PFSK-1 (cell line): Measurements from ENCODE around the gene LILRB2.

ENCODE experiments used
- FOXP2 ChIP-seq: optimal IDR thresholded peaks from 2 replicates; pipeline ENCODE3; 2011; ENCODE audit warnings: borderline replicate concordance, control low read depth, inconsistent platforms; ENCODE audit not compliant: insufficient read depth; ENCODE audit errors: extremely low read length, extremely low read depth
- POLR2AphosphoS5 ChIP-seq: IDR thresholded peaks from 2 replicates; pipeline ENCODE4 v1.6.1; 2012; ENCODE audit warnings: low read depth, mild to moderate bottlenecking, control low read depth, low read length, moderate library complexity
- REST ChIP-seq, 2 experiments: IDR thresholded peaks; 2 replicates each; pipeline versions ENCODE4 v1.6.1 to v1.8.0; 2011 to 2012; ENCODE audit warnings: low read depth in 2 of 2, low read length in 2 of 2, control low read depth in 1 of 2, inconsistent platforms in 1 of 2, mild to moderate bottlenecking in 1 of 2, moderate library complexity in 1 of 2; ENCODE audit not compliant: insufficient read depth in 1 of 2
- SIN3A ChIP-seq: IDR thresholded peaks from 2 replicates; pipeline ENCODE4 v1.6.1; 2012; ENCODE audit warnings: mild to moderate bottlenecking, low read length, moderate library complexity, borderline replicate concordance; ENCODE audit not compliant: insufficient read depth
- TAF1 ChIP-seq: IDR thresholded peaks from 2 replicates; pipeline ENCODE4 v1.6.1; 2012; ENCODE audit warnings: low read length, control low read depth, borderline replicate concordance; ENCODE audit not compliant: insufficient read depth

LILRB2 gene

GRCh38 chr19:54275951-54276350, 5.0 kb downstream of the LILRB2 start:
- TF ChIP-seq REST (IDR thresholded peaks at IDR 0.05; ENCODE audit: insufficient read depth in 1 of 2, low read depth in 2 of 2, low read length in 2 of 2): no peak
- TF ChIP-seq FOXP2: no peak
- TF ChIP-seq SIN3A: no peak
- TF ChIP-seq POLR2AphosphoS5: no peak
- TF ChIP-seq TAF1: no peak

GRCh38 chr19:54273821-54274220, 7.1 kb downstream of the LILRB2 start:
- no peak for TF ChIP-seq TAF1
- TF ChIP-seq REST (IDR thresholded peaks at IDR 0.05; ENCODE audit: insufficient read depth in 1 of 2, low read depth in 2 of 2, low read length in 2 of 2): no peak
- no peak for TF ChIP-seq FOXP2
- TF ChIP-seq SIN3A: no peak
- TF ChIP-seq POLR2AphosphoS5: no peak

GRCh38 chr19:54271106-54271505, 9.8 kb downstream of the LILRB2 start:
- TF ChIP-seq TAF1: no peak
- TF ChIP-seq FOXP2: no peak
- TF ChIP-seq REST (IDR thresholded peaks at IDR 0.05; ENCODE audit: insufficient read depth in 1 of 2, low read depth in 2 of 2, low read length in 2 of 2): no peak
- no peak for TF ChIP-seq SIN3A
- TF ChIP-seq POLR2AphosphoS5: no peak

GRCh38 chr19:54268936-54269335, 12.0 kb downstream of the LILRB2 start:
- TF ChIP-seq REST (IDR thresholded peaks at IDR 0.05; ENCODE audit: insufficient read depth in 1 of 2, low read depth in 2 of 2, low read length in 2 of 2) (no peak), SIN3A (no peak), POLR2AphosphoS5 (no peak), TAF1 (no peak), FOXP2 (no peak)

GRCh38 chr19:54266133-54266532, 14.8 kb downstream of the LILRB2 start:
- TF ChIP-seq SIN3A: no peak
- no peak for TF ChIP-seq POLR2AphosphoS5
- no peak for TF ChIP-seq FOXP2
- TF ChIP-seq TAF1: no peak
- TF ChIP-seq REST (IDR thresholded peaks at IDR 0.05; ENCODE audit: insufficient read depth in 1 of 2, low read depth in 2 of 2, low read length in 2 of 2): no peak
